K562 (cell line): ENCODE results near the gene SPI1. TPM values are rescaled to one million over a fixed set of nuclear protein-coding genes. Genes with fewer than 3 reads are reported as not detected.

Experiments
- ATAC-seq: fragments of 200-7000 bp; cut with Tn5 transposase; 3 replicates; pipeline ENCODE4 v1.9.1; 2020; ENCODE audit warnings: moderate library complexity
- BruUV-seq: library from RNA; stranded (reverse); fragments of 400-500 nt; replicated peaks from 2 replicates; lab custom pipeline; 2021; lab: Mats Ljungman, UMichigan
- CTCF ChIA-PET: fragments of 300-600 bp; formaldehyde crosslinking; extraction: SDS; loops from one replicate; lab custom pipeline; 2021; ENCODE audit warnings: low intra/inter-chr PET ratio; lab: Yijun Ruan, JAX
- POLR2A ChIA-PET: fragments of 300-600, 350-650 bp; sonication (Branson Sonifier 250); formaldehyde crosslinking; extraction: SDS; loops from one replicate; lab custom pipeline; 2021; ENCODE audit warnings: antibody characterized with exemption, inconsistent platforms; lab: Yijun Ruan, JAX
- DNase-seq, 4 experiments: peaks; one replicate each; pipeline versions ENCODE4 v3.0.0 to v3.0.0-alpha.2; 2011 to 2018; ENCODE audit warnings: low spot score in 3 of 4, mixed read lengths in 3 of 4; ENCODE audit errors: extremely low read depth in 1 of 4
- FAIRE-seq: peaks from 2 replicates; lab custom pipeline; 2011; peaks lifted over from hg19 to GRCh38; lab: Jason Lieb, UNC
- H2AFZ ChIP-seq: 2 replicates; pipeline ENCODE4 v1.6.0; 2011; ENCODE audit warnings: low read depth, low read length, control low read depth, inconsistent platforms
- H3K27ac ChIP-seq: fragments of 200-600 bp; 3 replicates; pipeline ENCODE4 v1.8.0; 2011; ENCODE audit warnings: low read depth, mild to moderate bottlenecking, control low read depth, inconsistent platforms, low read length, moderate library complexity, mixed read lengths; ENCODE audit errors: extremely low read depth
- H3K27me3 ChIP-seq, 2 experiments: fragments of 300-600 bp in 1 of 2; 2 replicates in 1 of 2; 3 replicates in 1 of 2; pipeline versions ENCODE4 v1.6.0 to v1.8.0; 2011; ENCODE audit warnings: inconsistent platforms in 2 of 2, low read length in 2 of 2, mild to moderate bottlenecking in 1 of 2, mixed read lengths in 1 of 2, moderate library complexity in 1 of 2; ENCODE audit not compliant: control insufficient read depth in 2 of 2, insufficient read depth in 2 of 2
- H3K36me3 ChIP-seq: fragments of 300-600 bp; 3 replicates; pipeline ENCODE4 v1.8.0; 2011; ENCODE audit warnings: mild to moderate bottlenecking, low read length, inconsistent platforms; ENCODE audit not compliant: control insufficient read depth, insufficient read depth
- H3K4me1 ChIP-seq, 2 experiments: fragments of 200-600 bp in 1 of 2; replicated peaks in 1 of 2; 2 replicates in 1 of 2; 3 replicates in 1 of 2; pipeline versions ENCODE4 v1.5.1 to v1.8.0; 2011; ENCODE audit warnings: inconsistent platforms in 2 of 2, low read length in 2 of 2, mild to moderate bottlenecking in 1 of 2, mixed read lengths in 1 of 2, moderate library complexity in 1 of 2; ENCODE audit not compliant: control insufficient read depth in 2 of 2, insufficient read depth in 2 of 2
- H3K4me2 ChIP-seq: 2 replicates; pipeline ENCODE4 v1.6.1; 2011; ENCODE audit warnings: low read length, control low read depth, inconsistent platforms, mixed read lengths; ENCODE audit not compliant: insufficient read depth
- H3K4me3 ChIP-seq: fragments of 200-600 bp; sonication (generic), shearing (Covaris generic); 2 replicates; pipeline ENCODE4 v1.5.1; 2016; ENCODE audit warnings: control low read depth, inconsistent platforms
- H3K79me2 ChIP-seq: fragments of 200-600 bp; 3 replicates; pipeline ENCODE4 v1.8.0; 2011; ENCODE audit warnings: low read length, inconsistent platforms; ENCODE audit not compliant: control insufficient read depth, insufficient read depth
- H3K9ac ChIP-seq, 2 experiments: 2 replicates each; pipeline versions ENCODE4 v1.6.0 to v1.6.1; 2011; ENCODE audit warnings: low read depth in 2 of 2, low read length in 2 of 2, control low read depth in 1 of 2, inconsistent platforms in 1 of 2, mild to moderate bottlenecking in 1 of 2, mixed read lengths in 1 of 2; ENCODE audit not compliant: insufficient read depth in 1 of 2
- H3K9me1 ChIP-seq: one replicate; pipeline ENCODE4 v1.6.0; 2011; ENCODE audit warnings: inconsistent platforms, mild to moderate bottlenecking, low read length, moderate library complexity; ENCODE audit not compliant: control insufficient read depth, insufficient read depth
- H3K9me3 ChIP-seq: replicated peaks from 2 replicates; pipeline ENCODE4 v1.5.1; 2011; ENCODE audit warnings: low read depth, low read length, inconsistent platforms; ENCODE audit not compliant: control insufficient read depth, insufficient read depth
- H4K20me1 ChIP-seq: replicated peaks from 2 replicates; pipeline ENCODE4 v1.6.1; 2011; ENCODE audit warnings: low read length, inconsistent platforms, mixed read lengths; ENCODE audit not compliant: control insufficient read depth, insufficient read depth
- ADNP ChIP-seq: fragments of 200-800 bp; sonication (Bioruptor generic); IDR thresholded peaks from 2 replicates; pipeline ENCODE4 v1.6.1; 2016; ENCODE audit warnings: missing genetic modification characterization, missing compliant biosample characterization
- BCOR ChIP-seq: fragments of 450-650 bp; IDR thresholded peaks from 2 replicates; pipeline ENCODE4 v1.6.1; 2016
- CBFB ChIP-seq: sonication (generic); formaldehyde crosslinking; IDR thresholded peaks from 2 replicates; pipeline ENCODE4 v1.4.0; 2020; ENCODE audit warnings: mild to moderate bottlenecking, missing genetic modification reagents
- E2F5 ChIP-seq: sonication (generic); formaldehyde crosslinking; IDR thresholded peaks from 2 replicates; pipeline ENCODE4 v1.8.0; 2022; ENCODE audit warnings: mild to moderate bottlenecking, missing genetic modification reagents
- ELF1 ChIP-seq: fragments of 200-800 bp; sonication (Bioruptor generic); IDR thresholded peaks from 2 replicates; pipeline ENCODE4 v1.6.1; 2016; ENCODE audit warnings: missing genetic modification characterization, missing compliant biosample characterization
- JUND ChIP-seq, 2 experiments: IDR thresholded peaks; 2 replicates in 1 of 2; 3 replicates in 1 of 2; pipeline ENCODE4 v1.6.1; 2011; ENCODE audit warnings: borderline replicate concordance in 2 of 2, low read depth in 2 of 2, low read length in 2 of 2, improper control_type of control experiment in 1 of 2, missing biosample characterization in 1 of 2, missing genetic modification characterization in 1 of 2, missing genetic modification reagents in 1 of 2
- KDM1A ChIP-seq, 2 experiments: fragments of 450-650 bp; IDR thresholded peaks; 2 replicates each; pipeline ENCODE4 v1.6.1; 2016; ENCODE audit warnings: mild to moderate bottlenecking in 2 of 2
- MTA3 ChIP-seq: fragments of 450-650 bp; formaldehyde crosslinking; IDR thresholded peaks from 2 replicates; pipeline ENCODE4 v1.6.1; 2017; ENCODE audit warnings: mild to moderate bottlenecking, borderline replicate concordance
- RBM25 ChIP-seq: fragments of 200-400 bp; formaldehyde crosslinking; IDR thresholded peaks from 2 replicates; pipeline ENCODE4 v1.6.1; 2018; ENCODE audit warnings: low read length, low read depth, moderate library complexity; ENCODE audit not compliant: severe bottlenecking
- SMAD3 ChIP-seq: fragments of 450-650 bp; formaldehyde crosslinking; conservative IDR thresholded peaks from 2 replicates; pipeline ENCODE4 v1.4.0; 2020; ENCODE audit warnings: mild to moderate bottlenecking
- THRA ChIP-seq: fragments of 450-650 bp; IDR thresholded peaks from 2 replicates; pipeline ENCODE4 v1.6.1; 2017; ENCODE audit warnings: mild to moderate bottlenecking, moderate library complexity
- WHSC1 ChIP-seq: IDR thresholded peaks from one replicate; pipeline ENCODE4 v1.6.1; 2012; ENCODE audit warnings: low read length, control low read depth, inconsistent platforms
- ZBTB34 ChIP-seq: fragments of 250-450 bp; sonication (Bioruptor Pico); IDR thresholded peaks from 2 replicates; pipeline ENCODE4 v1.8.0; 2021; ENCODE audit warnings: mild to moderate bottlenecking, moderate library complexity
- ZNF146 ChIP-seq: IDR thresholded peaks from one replicate; pipeline ENCODE4 v1.6.1; 2018; ENCODE audit warnings: missing compliant biosample characterization; ENCODE audit not compliant: unreplicated experiment
- ZNF436 ChIP-seq: fragments of 250-450, 450-650 bp; sonication (Bioruptor Pico); formaldehyde crosslinking; IDR thresholded peaks from 2 replicates; pipeline ENCODE4 v1.7.0; 2020; ENCODE audit warnings: mild to moderate bottlenecking
- ZNF785 ChIP-seq: fragments of 250-450 bp; sonication (Bioruptor Pico); IDR thresholded peaks from 2 replicates; pipeline ENCODE4 v1.4.0; 2020; ENCODE audit warnings: mild to moderate bottlenecking
- WGBS: fragments of 100-300 bp; shearing (Covaris generic); methylation state at CpG from one replicate; pipeline ENCODE4 v1.1.6; 2016; ENCODE audit warnings: low coverage, mixed read lengths; ENCODE audit not compliant: insufficient coverage; ENCODE audit errors: missing lambda C conversion rate; 5-methylcytosine and 5-hydroxymethylcytosine counted together
- in situ Hi-C: fragments of 300-500 bp; cut with MboI; formaldehyde crosslinking; loops from 4 replicates; pipeline ENCODE4 v1.15.0; 2018; ENCODE audit warnings: inconsistent platforms, mixed read lengths
- intact Hi-C: fragments of 100-400 bp; cut with micrococcal nuclease; formaldehyde crosslinking; loops from 2 replicates; pipeline ENCODE4 v1.14.2; 2022
- polyA plus RNA-seq, 8 experiments: library from polyadenylated mRNA; depleted of rRNA in 4 of 8; stranded (reverse) in 5 of 8; unstranded in 3 of 8; fragments of >200 nt; fragmentation: Nextera tagmentation in 2 of 8; fragmentation: Illumina TruSeq in 1 of 8; extraction: Ambion mirVana in 2 of 8; extraction: Trizol in 1 of 8; gene quantifications; 2 replicates each; pipeline versions ENCODE4 v1.2.1 to v1.2.3, GENCODE V29; 2011 to 2014; ENCODE audit warnings: inconsistent platforms in 1 of 8, missing spikeins in 1 of 8
- total RNA-seq, 7 experiments: library from RNA; depleted of rRNA in 6 of 7; stranded (reverse); fragments of >200 nt in 6 of 7; fragmentation: Illumina TruSeq in 2 of 7; extraction: Trizol in 2 of 7; gene quantifications; 2 replicates each; pipeline versions ENCODE4 v1.2.1 to v1.2.3, GENCODE V29; 2011 to 2021; ENCODE audit warnings: low replicate concordance in 1 of 7

SPI1 gene
- total and polyA plus RNA-seq, 9 of the 15 experiments (the other 6 are each of a cell fraction or from before 2014, with no cell fraction given): 0.10 to 33.7 (median 10.3) TPM

- no peak for FAIRE-seq
- POLR2A ChIA-PET: no interaction called here
- Histone ChIP-seq H3K27ac (no peak overlapping the region), H3K36me3 (no peaks in the 10 kb centered on the region), H3K4me3 (no peak overlapping the region), H3K4me1 (peaks cover 3 to 21% of the 10 kb centered on the region in 2 experiments; a peak in 3 of 5 replicates), H3K27me3 (no peaks in the 10 kb centered on the region), H3K9ac (no peak overlapping the region)
- in situ Hi-C loops: no loop called here
- no peak for ATAC-seq
- 60% methylated on average over 4 of the region's 4 CpGs for WGBS
- intact Hi-C loops: no loop called here
- no peak for TF ChIP-seq ZNF436
- TF ChIP-seq BCOR: 0 out of 2 replicates have a peak, but pooled peaks have one; percentile 11
- peak; percentile 84 for TF ChIP-seq RBM25
- no peak for TF ChIP-seq ZNF785 (CRISPR knock-in tag)
- 0 out of 2 replicates have a peak, but pooled peaks have one; percentile 16 for TF ChIP-seq ADNP (tag)
- no peak for TF ChIP-seq WHSC1
- no peak for TF ChIP-seq ZBTB34
- no peak for TF ChIP-seq E2F5 (CRISPR knock-in tag)
- no peak for TF ChIP-seq CBFB (CRISPR knock-in tag)
- no peak for TF ChIP-seq ELF1 (tag)
- no peak for TF ChIP-seq MTA3
- TF ChIP-seq JUND (IDR thresholded peaks at IDR 0.05; ENCODE audit: borderline replicate concordance, low read depth, low read length): no peak
- TF ChIP-seq JUND (tag; IDR thresholded peaks at IDR 0.05; ENCODE audit: borderline replicate concordance, low read depth, low read length): no peak
- peak; percentile 90 for TF ChIP-seq ZNF146 (CRISPR knock-in tag)
- peak; percentile 16 to 20; a peak in 1 of 4 replicates for TF ChIP-seq KDM1A (IDR thresholded peaks at IDR 0.05)
- TF ChIP-seq THRA: no peak
- no peak for TF ChIP-seq SMAD3 (CRISPR knock-in tag)
- TF ChIP-seq, all 486 proteins: peak for 5
- Histone ChIP-seq H4K20me1 (no peaks in the 10 kb centered on the region), H3K9me1 (no peaks in the 10 kb centered on the region), H3K9me3 (no peaks in the 10 kb centered on the region), H3K4me2 (no peak overlapping the region), H3K79me2 (no peaks in the 10 kb centered on the region), H2AFZ (no peak overlapping the region)
- no peak for DNase-seq
- BruUV-seq: no TSS peak
- CTCF ChIA-PET: no interaction called here
Observed at GRCh38 chr11:47384498-47384897, 6.2 kb upstream of the SPI1 start.
